Activated T-cell treated with anti-CD3 and anti-CD28 coated beads for 24 hours (primary cell): ENCODE measurements around the gene NDUFV1.
"Not testable (repeated sequence)": the region's sequence is repeated elsewhere in the genome, so short reads cannot be mapped to it uniquely, and the experiment has no call there.

ENCODE experiments used
- DNase-seq: peaks from one replicate; pipeline ENCODE4 v3.0.0-alpha.2; 2020; ENCODE audit warnings: low read depth

NDUFV1 gene

DNA sequence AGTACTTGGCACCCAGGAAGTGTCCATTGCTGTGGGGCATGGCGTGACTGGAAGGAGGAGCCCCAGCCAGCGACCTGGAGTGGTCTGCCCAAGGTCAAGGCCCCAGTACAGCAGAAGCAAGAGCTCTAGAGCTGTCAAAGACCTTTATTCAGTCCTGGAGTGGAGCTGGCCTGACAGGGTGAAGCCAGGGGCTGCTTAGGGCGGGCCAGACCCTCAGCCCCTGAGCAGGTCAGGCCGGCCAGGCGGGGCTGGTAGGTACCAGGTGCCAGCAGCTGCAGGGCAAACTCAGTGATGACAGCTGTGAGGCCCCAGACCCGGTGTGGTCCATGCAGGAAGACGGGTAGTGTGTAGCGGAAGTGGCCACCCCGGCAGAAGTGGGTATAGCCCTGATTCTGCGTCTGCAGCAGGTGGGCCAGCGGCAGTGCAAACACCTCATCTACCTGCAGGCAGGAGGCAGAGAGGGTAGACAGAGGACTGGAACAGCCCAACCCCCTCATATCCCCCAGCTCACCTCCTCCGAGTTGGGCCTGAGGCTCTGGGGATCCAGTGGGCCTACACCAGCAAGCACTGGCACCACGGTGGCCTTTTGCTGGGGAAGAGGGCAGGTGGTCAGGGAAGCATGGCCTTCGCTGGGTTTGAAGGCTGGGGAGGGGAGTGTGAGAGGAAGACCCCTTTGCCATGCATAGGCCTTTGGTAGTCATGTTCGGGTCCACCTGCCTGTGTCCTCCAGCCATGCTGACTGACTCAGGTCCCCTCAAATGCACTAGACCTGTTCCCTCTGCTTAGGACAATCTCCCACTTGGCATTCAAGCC is 21.3 kb downstream of the NDUFV1 start:
- DNase-seq = no peak

DNA sequence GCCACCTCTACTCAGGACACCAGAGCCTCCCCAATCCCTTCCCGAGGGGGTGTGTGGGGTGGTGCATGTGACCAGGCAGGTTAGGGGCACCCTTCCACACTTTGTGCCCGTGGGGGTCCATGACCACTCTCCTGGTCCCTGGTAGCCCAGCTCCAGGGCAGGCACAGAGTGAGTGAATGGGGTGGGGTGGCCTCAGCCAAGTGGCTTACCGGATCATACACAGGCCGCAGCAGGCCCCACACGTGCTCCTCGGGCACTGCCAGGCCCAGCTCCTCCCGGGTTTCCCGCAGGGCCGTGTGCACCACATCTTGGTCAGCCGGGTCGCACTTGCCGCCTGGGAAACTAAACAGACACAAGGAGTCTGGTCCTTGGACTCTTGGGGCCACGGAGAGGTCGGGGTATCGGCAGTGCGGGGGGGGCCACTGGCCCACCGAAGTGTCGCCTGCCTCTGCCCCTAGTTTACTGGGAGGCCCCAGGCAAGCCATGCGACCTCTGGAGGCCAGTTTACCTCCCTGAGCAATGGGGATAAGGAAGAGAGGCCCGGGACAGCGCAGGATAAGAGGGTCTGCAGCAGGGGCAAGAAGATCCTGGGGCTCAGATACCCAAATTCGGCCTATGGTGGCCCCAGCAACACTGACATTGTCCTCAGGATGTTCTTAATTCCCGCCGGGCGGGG is 22.1 kb downstream of the NDUFV1 start:
- DNase-seq = no peak

DNA sequence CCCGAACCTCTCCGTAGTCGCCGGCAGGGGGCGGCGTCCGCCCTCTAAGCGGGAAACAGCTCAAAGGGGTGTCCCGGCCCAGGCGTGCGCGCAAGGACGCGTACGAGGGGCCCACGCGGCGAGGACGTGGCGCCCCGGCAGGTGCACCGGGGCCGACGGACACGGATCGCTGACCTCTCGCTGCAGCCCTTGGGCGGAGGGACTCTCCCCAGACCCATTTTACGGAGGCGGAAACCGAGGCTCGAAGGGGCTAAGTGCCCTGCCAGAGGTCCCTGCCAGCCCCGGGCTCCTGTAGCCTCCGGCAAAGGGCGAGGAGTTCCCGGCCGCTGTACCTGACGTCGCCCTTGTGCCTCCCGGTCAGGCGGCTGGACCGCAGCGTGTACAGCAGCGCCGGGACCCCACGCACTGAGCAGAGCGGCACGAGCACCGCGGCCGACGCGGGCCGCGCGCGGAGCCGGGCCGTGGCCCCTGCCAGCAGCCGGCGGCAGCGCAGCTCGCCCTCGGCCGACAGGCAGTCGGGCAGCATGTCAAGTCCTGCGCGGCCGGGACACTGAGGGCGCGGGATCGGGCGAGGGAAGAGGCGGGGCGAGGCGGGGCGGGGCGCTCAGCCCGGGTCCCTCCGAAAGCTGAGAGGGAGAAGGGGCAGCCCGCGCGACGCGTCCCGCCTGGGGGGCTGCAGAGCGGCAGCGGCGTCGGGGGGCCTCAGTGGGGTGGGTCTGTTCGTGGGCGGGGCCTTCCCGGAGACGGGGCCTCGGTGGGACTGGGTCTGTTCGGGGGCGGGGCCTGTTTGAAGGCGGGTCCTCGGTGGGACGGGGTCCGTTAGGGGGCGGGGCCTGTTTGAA is 22.9 kb downstream of the NDUFV1 start, which contains the start of gene NUDT8:
Gene NUDT8 (minus strand): TSS at position 552 of the 842 bp plus-strand sequence. CDS start 26 bp downstream, at position 526.
- DNase-seq = peak; percentile 79

DNA sequence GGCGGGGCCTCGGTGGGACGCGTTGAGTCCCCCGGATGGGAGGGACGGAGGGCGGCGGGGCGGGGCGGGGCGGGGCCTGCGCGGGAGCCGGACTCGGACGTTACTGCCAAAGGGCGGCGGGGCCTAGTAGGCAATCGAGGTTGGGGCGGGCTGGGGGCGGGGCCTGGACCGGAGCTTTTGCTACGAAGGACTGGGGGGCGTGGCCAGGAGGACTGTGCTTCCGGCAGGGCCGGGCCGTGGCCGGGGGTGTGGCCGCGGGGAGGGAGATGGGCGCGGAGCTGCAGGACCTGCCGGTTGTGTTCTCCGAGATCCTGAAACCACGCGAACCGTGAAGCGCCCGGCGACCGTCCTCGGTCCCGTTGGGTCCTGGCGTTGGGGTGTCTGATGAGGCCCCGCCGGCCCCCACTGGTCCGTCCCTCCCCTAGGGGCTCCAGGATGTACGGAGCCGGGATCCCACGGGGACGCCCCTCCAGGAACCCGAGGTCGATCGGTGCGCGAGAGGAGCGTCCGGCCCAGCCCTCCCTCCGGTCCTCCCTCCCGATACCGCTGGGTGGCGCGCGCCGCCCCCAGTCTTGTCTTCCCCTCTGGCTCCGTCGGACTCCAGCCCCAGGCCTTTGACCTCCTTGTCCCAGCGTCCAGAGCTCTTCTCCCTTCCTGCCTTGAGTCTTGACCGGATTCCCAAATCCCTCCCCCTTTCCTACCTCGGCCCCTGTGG is 23.6 kb downstream of the NDUFV1 start:
- peak; percentile 92 for DNase-seq

DNA sequence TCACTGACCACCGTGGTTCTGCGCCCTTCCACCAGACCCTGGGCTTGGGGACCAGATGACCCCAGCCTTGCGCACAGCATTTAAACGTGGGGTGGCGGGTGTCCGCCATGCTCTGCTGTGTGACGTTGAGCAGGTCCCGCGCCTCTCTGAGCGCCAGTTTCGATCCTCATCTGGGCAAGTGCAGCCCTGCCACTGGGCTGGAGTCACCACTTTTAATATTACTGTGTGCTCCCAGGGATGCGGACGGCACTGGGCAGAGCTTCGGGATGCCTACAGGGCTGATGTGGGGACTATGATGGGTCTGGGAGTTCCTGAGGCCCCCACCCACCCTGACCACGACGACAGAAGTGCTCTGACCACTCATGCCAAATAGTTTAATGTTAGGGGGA is 24.2 kb downstream of the NDUFV1 start:
- no peak for DNase-seq

DNA sequence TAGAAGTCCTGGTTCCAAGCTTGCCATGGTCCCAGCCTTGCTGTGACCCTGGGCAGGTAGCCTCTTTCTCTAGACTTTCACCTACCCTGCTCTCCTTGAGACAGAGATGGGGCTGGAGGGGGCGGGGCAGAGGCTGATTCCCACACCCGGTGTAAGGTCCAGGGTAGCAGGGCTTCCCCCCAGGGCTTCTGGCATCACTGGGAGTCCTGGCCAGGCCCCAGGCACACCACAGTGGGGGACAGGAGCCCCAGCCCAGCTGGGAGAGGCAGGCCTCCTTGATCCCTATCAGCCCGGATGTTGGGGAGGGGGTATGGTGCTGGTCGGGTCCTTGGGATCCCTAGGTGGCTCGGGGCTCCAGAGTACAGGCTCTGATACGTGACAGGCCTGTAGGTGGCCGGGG is 24.7 kb downstream of the NDUFV1 start:
- DNase-seq = no peak

DNA sequence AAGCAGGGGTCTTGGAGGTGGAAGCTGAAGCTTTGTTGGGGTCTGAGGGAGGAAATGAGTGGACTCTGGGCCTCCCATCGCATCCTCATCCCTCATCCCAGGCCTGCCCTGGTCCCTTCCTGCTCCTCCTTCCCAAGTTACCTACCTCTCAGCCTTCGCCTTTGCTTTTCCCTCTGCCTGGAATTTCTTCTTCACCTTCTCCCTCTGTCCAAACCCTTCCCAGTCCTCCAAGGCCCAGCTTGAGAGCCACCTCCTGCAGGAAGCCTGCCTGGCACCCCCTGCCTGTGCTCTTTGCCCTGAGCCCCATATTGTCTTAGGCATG is 25.1 kb downstream of the NDUFV1 start:
- no peak for DNase-seq

DNA sequence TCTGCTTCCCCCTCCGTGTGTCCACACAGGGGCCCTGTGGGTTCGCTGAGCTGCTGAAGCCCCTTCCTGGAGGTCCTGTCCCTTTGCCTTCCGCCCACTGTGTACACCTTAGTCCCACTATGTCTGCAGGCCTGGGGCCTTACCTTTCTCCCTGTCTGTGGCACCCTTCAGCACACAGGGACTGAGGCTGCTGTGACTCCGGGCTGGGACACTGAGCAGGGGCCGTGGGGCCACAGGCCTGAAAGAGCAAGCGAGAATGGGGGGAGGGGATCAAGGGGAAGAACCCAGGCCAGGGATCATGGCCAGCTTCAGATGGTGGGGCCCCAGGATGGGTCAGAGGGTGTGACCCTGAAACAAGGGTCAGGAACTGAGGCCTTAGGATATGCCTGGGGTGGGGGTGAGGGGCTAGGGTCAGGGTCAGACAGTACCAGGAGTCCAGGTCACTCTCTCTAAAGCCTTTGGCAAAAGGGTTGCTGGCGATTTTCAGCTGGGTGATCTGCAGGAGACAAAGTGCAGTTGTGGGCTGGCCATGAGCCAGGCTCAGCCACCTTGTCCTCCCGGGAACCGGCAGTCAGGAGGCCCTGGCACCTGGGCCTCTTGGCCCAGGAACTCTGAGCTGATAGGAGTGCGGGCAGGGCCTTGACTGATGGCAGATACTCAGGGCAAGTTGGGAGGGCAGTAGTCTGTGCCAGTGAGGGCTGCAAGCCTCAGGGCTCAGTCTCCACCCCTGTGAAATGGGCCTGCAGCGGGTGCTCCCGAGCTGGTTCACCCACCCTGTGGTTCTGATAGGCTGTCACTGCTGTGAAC is 25.6 kb downstream of the NDUFV1 start:
- DNase-seq = no peak

DNA sequence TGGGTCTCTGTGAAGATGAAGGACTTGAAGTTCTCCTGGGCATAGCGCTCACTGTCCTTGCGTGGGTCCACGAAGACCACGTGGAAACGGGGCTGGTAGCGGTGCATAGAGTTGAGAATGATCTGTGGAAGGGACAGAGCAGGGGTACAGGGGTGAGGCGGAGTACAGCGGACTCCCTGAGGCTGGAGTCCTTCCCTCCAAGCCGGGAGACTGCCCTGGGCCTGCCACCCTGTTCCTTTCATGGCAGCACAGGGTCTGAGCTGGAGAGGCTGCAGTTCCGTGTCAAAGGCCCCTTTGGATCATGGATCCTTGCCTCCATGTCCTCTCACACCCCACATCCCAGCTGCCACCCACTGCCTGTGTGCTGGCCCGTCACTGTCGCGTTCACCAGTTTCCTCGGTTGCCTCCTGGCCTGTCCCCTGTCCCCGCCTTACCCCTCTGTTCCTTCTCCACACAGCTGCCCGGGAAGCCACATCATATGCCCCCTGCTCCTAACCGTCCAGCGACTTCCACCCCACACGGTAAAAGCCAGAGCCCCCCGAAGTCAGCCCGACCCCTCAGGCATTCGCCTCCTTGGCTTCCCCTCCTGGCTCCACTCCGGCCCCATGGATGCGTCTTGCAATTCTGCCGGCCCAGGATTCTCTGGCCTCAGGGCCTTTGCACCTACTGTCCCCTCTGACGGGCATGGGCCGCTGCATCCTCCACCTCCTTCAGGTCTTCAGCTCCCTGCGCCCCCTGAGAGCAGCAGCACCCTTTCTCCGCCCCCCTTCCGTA is 26.4 kb downstream of the NDUFV1 start:
- no peak for DNase-seq

DNA sequence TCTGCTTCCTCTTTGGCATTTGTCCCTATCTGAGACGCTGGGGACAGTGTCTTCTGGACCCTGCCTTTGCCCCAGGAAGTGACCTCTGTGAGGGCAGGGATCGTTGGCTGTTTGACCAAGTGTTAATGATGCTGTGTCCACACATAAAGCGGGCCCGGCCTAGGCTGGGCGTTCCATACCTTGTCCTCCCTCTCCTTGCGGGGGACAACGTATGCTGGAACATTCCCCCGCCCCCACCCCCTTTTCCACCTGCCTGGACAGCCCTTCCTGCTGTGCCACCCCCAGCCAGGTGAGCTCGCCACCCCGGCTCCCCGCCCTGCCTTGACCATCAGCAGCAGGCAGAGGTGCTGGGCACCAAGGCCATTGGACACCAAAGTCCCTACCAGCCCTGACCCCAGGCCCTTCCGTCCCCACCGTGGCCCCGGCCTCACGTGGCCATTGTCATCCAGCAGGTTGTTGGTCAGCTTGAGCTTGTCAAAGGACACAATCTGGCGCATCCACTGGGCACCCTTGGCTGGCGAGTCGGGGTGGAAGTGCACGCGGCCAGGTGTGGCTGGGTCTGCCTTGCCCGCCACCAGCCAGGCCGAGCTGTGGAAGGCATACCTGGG is 27.1 kb downstream of the NDUFV1 start:
- no peak for DNase-seq

DNA sequence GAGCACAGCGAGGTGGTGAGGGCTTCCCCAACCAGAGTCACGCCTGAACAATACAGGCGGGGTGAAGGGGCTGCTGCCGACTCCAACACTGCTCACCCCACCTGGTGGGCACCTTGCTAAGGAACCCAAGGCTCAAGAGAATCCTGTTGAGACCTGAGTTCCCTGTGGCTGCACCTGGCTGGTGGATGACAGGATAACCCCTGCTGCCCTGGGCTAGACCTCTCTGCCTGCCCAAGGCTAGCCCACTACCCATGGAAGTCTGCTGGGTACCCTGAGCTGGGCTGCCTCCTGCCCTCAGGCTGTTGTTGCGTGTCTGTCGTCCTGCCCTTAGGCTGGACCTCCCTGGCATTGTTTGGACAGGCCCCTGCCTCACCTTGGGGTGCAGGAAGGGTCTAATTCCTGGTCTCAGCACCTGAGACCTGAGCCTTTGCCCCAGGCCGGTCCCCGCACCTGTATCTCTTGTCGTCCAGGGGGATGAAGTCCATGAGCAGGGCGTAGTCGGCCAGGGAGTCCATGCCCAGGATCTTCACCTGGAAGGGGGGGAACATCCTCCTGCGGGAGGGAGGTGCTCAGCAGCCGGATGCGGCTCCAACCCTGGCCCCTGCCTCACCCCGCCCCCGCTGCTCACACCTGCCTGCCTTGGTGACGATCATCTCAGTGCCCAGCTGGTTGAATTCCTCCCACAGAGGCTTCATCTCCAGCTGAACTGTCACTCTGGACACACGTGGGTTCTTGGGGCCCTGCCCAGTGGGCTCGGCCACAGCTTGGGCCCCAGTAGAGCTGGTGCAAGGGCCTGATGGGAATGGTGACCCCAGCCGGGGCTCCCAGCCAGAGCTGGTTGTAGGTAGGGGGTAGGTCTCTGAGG is 27.9 kb downstream of the NDUFV1 start:
- no peak for DNase-seq

DNA sequence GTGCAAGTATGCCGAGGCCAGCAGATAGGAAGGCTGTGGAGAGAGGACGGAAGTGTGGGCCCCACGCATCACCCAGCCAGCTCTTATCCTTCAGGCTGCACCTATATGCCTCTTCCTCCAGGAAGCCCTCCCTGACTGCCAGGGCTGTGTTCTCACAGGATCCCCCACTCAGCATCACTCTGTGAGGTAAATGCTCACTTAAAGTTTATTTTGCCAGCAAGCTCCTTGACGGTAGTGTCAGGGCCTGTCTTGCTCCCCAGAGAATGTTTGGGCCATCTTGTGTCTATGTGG is 28.4 kb downstream of the NDUFV1 start:
- DNase-seq = no peak

DNA sequence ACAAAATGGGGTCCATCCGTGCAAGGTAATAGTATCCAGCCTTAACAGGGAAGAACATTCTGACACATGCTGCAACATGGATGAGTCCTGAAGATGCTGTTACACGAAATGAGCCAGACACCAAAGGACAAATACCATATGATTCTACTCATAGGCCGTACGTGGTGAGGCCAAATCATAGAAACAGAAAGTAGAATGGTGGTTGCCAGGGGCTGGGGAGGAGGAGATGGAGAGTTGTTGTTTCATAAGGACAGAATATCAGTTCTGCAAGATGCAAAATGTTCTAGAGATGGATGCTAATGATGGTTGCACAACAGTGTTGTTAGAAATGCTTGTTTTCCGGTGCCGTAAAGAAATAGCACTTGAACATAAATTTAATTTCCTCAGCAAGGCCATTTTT is 30.2 kb downstream of the NDUFV1 start:
- DNase-seq = no peak

DNA sequence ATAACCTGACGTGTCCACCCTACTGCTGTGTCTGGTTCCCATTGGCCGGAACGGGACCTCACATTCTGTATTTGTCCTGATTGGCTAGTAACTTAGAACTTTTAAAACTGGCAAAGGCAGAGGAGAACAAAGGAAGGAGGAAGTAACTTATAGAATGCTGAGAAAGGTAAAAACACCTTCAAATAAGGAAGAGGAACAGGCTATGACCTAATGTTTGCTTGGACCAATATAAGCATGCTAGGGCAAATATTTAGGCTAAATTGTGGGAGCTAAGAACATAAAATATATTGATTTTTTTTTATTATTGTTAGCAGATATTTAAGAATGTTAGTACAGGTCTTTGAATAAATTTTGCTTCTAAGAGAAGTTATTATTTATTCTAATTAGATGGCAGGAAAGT is 30.7 kb downstream of the NDUFV1 start:
- not testable (repeated sequence) for DNase-seq

DNA sequence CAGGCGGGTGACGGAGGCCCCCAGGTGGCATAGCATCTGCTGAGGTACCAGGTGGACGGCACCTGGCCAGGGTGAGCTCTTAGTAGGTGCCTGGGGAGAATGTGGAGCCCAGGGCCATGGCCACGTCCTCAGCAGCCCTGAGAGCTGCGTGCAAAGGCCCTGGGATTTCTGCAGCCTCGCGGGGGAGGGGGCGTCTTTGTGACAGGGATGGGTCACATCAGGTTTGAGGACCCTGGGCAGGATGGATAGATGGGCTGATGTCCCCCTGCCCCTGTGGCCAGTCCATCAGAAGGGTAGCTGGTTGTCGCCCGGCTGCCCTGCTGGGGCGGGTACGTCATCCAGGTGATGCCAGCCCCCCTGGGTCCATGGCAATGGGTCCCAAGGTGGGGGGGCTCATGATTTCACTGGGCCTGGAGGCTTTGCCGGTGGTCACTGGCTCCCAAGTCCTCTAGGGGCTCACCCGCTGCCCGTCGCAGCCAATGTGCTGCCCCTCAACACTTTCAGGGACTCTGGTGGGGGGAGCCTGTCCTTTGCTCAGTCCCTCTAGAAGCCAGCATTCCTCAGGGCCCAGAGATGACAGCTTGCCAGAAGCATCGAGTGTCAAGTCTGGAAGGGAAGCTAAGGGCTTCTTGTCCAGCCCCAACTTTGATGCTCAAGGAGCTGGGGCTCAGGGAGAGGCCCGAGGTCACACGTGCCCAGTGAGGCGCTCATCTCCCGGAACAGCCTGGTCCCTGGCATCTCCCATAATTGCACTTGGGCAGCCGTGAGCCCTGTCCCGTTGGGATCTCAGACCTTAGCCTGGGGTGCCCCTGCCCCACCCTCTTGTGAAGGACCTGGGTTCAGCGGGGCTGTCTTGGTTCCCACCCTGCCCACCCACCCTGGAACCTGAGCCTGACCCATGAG is 32.0 kb downstream of the NDUFV1 start:
- DNase-seq = no peak

DNA sequence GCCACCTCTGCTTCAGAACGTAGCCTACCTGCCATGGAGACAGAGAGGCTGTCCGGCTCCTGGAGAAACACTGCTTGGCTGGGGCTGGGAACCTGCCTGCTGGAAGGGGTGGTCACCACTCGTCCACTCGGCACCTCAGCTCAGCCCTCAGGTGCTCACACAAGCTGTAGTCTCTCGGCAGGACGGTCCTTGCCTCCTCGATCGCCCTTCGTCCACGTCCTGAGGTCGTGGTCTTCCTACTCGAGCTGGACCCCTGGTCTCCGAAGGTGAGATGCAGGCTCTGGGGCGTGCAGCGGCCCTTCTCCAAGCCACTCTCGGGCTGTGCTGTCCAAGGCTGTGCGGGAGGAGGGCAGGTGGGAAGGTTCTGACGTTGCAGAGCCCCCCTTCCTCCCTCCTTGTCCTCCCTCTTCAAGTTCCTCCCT is 32.7 kb downstream of the NDUFV1 start, which contains the start of gene TBX10:
Gene TBX10 (minus strand): TSS at position 326 of the 422 bp plus-strand sequence. CDS start 291 bp downstream, at position 35.
- no peak for DNase-seq

DNA sequence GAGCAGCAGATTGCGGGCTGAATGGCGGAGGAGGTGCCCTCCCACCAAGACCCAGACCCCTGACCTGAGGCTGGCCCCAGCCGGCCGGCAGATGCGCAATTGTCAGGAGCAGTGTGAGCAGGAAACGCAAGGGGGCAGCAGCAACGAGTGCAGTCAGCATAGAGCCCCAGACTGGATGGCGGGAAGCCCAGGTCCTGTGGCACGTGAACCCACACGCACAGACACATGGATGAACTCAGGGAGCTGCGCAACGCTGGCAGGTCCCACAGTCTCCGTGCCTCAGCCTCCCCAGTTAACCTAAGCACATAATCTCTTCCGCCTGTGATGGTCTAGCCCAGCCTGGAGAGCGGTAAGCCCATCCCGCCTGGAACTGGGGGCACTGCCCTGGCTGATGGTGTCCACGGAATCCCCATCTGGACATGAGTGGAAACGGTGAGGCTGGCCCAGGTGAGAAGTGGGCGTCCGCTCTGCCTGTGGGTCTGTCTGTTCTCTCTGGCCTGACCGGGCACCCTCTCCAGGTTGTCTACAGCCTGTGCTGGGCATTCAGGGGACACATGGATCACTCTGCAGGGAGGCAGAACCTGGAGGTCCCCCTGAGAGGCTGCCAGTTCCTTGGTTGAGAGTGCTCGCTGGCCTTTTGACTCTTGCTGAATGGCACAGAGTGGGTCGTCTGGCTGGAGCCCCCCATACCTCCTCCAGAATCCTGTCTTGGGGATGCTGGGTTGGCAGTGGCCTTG is 33.5 kb downstream of the NDUFV1 start:
- peak; percentile 50 for DNase-seq
